CD4-positive, CD25-positive, alpha-beta regulatory T cell (primary cell): Measurements from ENCODE around the gene NR3C1. TPM values are rescaled to one million over a fixed set of nuclear protein-coding genes. Genes with fewer than 3 reads are reported as not detected.

Experiments
- ATAC-seq, 2 donors: fragments of 150-1000 bp; cut with Tn5 transposase; one replicate each; pipeline ENCODE4 v1.10.0; 2021; ENCODE audit warnings: low read depth in 2 of 2, moderate number of reproducible peaks in 2 of 2, moderate library complexity in 1 of 2
- DNase-seq, 3 donors: peaks; one replicate each; pipeline versions ENCODE4 v3.0.0 to v3.0.0-alpha.2; 2012 to 2022; ENCODE audit warnings: mixed read lengths in 1 of 3
- H3K27ac ChIP-seq: one replicate; pipeline ENCODE4 v1.7.0; 2013; ENCODE audit warnings: mild to moderate bottlenecking, low read length; ENCODE audit not compliant: insufficient read depth, poor library complexity, severe bottlenecking
- H3K27me3 ChIP-seq: one replicate; pipeline ENCODE4 v1.7.0; 2013; ENCODE audit warnings: low read length; ENCODE audit not compliant: control insufficient read depth, insufficient read depth
- H3K36me3 ChIP-seq: one replicate; pipeline ENCODE4 v1.7.0; 2013; ENCODE audit warnings: mild to moderate bottlenecking, low read length, moderate library complexity; ENCODE audit not compliant: control insufficient read depth, insufficient read depth
- H3K4me1 ChIP-seq: 2 replicates; pipeline ENCODE4 v1.7.0; 2013; ENCODE audit warnings: mild to moderate bottlenecking, low read length; ENCODE audit not compliant: insufficient read depth, control insufficient read depth, poor library complexity, severe bottlenecking
- H3K4me3 ChIP-seq: one replicate; pipeline ENCODE4 v1.7.0; 2013; ENCODE audit warnings: low read depth, mild to moderate bottlenecking, low read length, moderate library complexity
- H3K9me3 ChIP-seq, 2 experiments: 1 replicate in 1 of 2; 2 replicates in 1 of 2; pipeline ENCODE4 v1.7.0; 2013; ENCODE audit warnings: low read length in 2 of 2, mild to moderate bottlenecking in 1 of 2, moderate library complexity in 1 of 2; ENCODE audit not compliant: control insufficient read depth in 2 of 2
- H3K27ac Mint-ChIP-seq, 3 donors: one replicate each; pipeline ENCODE4 v1.8.0; 2020 to 2022; ENCODE audit warnings: mild to moderate bottlenecking in 3 of 3, mixed read lengths in 3 of 3, moderate library complexity in 2 of 3
- H3K27me3 Mint-ChIP-seq: one replicate; pipeline ENCODE4 v1.8.0; 2022; ENCODE audit warnings: mild to moderate bottlenecking, mixed read lengths
- H3K36me3 Mint-ChIP-seq: one replicate; pipeline ENCODE4 v1.8.0; 2020; ENCODE audit warnings: mixed read lengths
- H3K4me1 Mint-ChIP-seq, 4 donors: one replicate each; pipeline ENCODE4 v1.8.0; 2020 to 2022; ENCODE audit warnings: mixed read lengths in 4 of 4, mild to moderate bottlenecking in 1 of 4
- H3K4me3 Mint-ChIP-seq, 4 donors: one replicate each; pipeline ENCODE4 v1.8.0; 2020 to 2022; ENCODE audit warnings: mild to moderate bottlenecking in 4 of 4, mixed read lengths in 4 of 4, moderate library complexity in 3 of 4
- H3K9me3 Mint-ChIP-seq, 7 donors: one replicate each; pipeline ENCODE4 v1.8.0; 2020 to 2022; ENCODE audit warnings: mixed read lengths in 7 of 7, mild to moderate bottlenecking in 3 of 7, moderate library complexity in 2 of 7
- polyA plus RNA-seq, 4 donors: library from polyadenylated mRNA; unstranded; fragments of 300-500 nt; fragmentation: Illumina TruSeq; gene quantifications; one replicate each; pipeline ENCODE4 v1.2.3, GENCODE V29; 2021
- total RNA-seq: library from RNA; stranded (reverse); gene quantifications from one replicate; pipeline ENCODE4 v1.2.3, GENCODE V29; 2022

The NR3C1 gene
- total and polyA plus RNA-seq, 5 donors from 2014 or later, result 62.5 to 154 (median 75.1) TPM

DNA sequence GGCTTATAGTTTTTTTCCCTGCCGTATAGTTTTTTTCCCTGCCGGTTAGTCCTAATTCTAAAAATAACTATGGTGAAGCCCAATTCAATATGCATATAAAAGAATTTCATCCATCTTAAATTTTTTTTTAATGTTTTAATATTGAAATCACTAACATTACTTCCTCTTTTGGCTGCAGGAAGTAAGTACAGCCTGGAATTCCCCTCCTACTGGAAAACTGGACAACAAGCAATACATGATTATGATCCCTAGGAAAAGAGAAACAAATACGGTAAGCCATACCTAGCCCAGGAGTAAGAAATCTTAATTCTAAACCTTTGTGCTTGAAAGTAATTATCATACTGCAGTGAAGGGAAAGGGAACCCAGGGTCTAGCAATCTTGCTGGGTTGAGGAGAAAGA is 119.0 kb downstream of the NR3C1 start:
- H3K27ac Mint-ChIP-seq, result peak overlapping the region in 1 of 3 donors; percentile 52
- Histone ChIP-seq H3K27ac (no peak overlapping the region), H3K27me3 (no peaks in the 10 kb centered on the region), H3K4me3 (no peak overlapping the region), H3K36me3 (peaks cover 46% of the 10 kb centered on the region), H3K9me3 (peaks cover 0 to 6% of the 10 kb centered on the region in 2 experiments), H3K4me1 (no peaks in the 10 kb centered on the region)
- H3K4me3 Mint-ChIP-seq, result no peak overlapping the region
- peaks cover 57% of the 10 kb centered on the region for H3K36me3 Mint-ChIP-seq
- peaks cover 5 to 26% (median 8%) of the 10 kb centered on the region in 4 donors for H3K4me1 Mint-ChIP-seq
- H3K27me3 Mint-ChIP-seq, result no peaks in the 10 kb centered on the region
- ATAC-seq (no peak), DNase-seq (no peak)
- no peaks in the 10 kb centered on the region for H3K9me3 Mint-ChIP-seq

DNA sequence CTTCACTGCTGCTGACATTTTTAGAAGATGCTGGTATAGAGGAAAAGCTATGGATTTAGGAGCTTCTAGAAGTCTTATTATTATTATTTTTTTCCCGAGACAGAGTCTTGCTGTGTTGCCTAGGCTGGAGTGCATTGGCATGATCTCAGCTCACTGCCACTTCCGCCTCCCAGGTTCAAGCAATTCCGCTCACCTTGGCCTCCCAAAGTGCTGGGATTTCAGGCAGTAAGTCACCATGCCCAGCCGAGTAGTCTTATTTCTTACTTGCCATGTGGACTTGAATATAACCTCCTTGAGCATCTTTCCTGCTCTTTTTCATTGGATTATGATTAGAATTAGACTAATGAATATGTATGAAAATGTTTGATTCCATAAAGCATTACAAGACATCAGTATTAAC is 119.5 kb downstream of the NR3C1 start:
- Histone ChIP-seq H3K27ac (no peak overlapping the region), H3K36me3 (peaks cover 49% of the 10 kb centered on the region), H3K27me3 (no peaks in the 10 kb centered on the region), H3K4me1 (no peaks in the 10 kb centered on the region), H3K4me3 (no peak overlapping the region), H3K9me3 (peaks cover 0 to 6% of the 10 kb centered on the region in 2 experiments)
- Mint-ChIP-seq H3K27ac (no peak overlapping the region), H3K27me3 (no peaks in the 10 kb centered on the region), H3K36me3 (peaks cover 59% of the 10 kb centered on the region), H3K9me3 (no peaks in the 10 kb centered on the region), H3K4me3 (no peak overlapping the region), H3K4me1 (peaks cover 5 to 26% (median 8%) of the 10 kb centered on the region in 4 donors)
- DNase-seq, result no peak
- ATAC-seq, result no peak

DNA sequence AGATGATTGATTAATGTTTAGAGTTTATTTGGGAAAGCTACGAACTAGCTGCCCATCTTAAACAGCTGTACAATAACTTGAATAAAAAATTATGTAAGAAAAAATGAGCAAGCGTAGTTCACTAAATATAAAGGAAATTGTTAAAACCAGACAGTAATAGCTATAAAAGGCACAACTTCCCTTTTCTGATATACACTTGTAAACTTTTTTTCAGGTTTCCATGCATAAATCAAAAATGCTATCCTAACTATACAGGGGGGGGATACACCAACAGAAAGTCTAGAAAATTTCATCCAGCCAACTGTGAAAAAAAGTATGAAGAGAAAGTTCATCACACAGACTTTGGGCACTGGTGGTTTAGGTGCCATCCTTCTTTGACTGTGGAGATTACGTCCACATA is 122.3 kb downstream of the NR3C1 start:
- no peaks in the 10 kb centered on the region for H3K4me1 ChIP-seq
- Mint-ChIP-seq H3K9me3 (no peaks in the 10 kb centered on the region), H3K27me3 (no peaks in the 10 kb centered on the region), H3K27ac (no peak overlapping the region), H3K36me3 (peaks cover 61% of the 10 kb centered on the region), H3K4me3 (no peak overlapping the region), H3K4me1 (peaks cover under 1 to 19% (median 5%) of the 10 kb centered on the region in 4 donors)
- no peaks in the 10 kb centered on the region for H3K27me3 ChIP-seq
- peaks cover 0 to 6% of the 10 kb centered on the region in 2 experiments for H3K9me3 ChIP-seq
- H3K36me3 ChIP-seq, result peaks cover 53% of the 10 kb centered on the region
- no peak for ATAC-seq
- H3K27ac ChIP-seq, result no peak overlapping the region
- DNase-seq, result no peak
- no peak overlapping the region for H3K4me3 ChIP-seq

DNA sequence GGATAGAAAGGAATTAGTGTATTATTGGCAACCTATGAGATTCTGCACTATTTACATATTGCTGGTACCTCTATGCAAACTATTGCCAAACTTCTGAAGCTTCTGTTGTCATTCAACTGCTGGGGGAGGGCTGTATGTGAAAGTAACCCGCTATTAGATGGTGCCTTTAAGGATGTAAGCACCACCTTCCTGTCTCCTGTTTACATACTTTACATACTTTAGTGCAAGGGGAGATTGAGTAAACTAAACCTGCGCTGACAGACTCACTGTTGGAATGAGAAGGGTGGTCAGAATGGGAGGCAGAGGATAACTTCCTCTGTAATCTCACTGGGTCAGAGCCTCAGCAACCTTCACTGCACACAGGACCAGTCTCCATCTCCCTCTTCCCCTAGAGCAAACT is 123.8 kb downstream of the NR3C1 start:
- H3K4me1 ChIP-seq, result no peaks in the 10 kb centered on the region
- Mint-ChIP-seq H3K4me1 (peaks cover 5 to 16% (median 9%) of the 10 kb centered on the region in 4 donors), H3K4me3 (no peak overlapping the region), H3K9me3 (no peaks in the 10 kb centered on the region), H3K27ac (peak overlapping the region in 1 of 3 donors; percentile 55), H3K36me3 (peaks cover 53% of the 10 kb centered on the region), H3K27me3 (no peaks in the 10 kb centered on the region)
- H3K9me3 ChIP-seq, result peaks cover 0 to 6% of the 10 kb centered on the region in 2 experiments
- DNase-seq (peak in 1 of 3 donors; percentile 2), ATAC-seq (no peak)
- no peak overlapping the region for H3K4me3 ChIP-seq
- H3K27ac ChIP-seq, result no peak overlapping the region
- H3K27me3 ChIP-seq, result no peaks in the 10 kb centered on the region
- peaks cover 47% of the 10 kb centered on the region for H3K36me3 ChIP-seq

DNA sequence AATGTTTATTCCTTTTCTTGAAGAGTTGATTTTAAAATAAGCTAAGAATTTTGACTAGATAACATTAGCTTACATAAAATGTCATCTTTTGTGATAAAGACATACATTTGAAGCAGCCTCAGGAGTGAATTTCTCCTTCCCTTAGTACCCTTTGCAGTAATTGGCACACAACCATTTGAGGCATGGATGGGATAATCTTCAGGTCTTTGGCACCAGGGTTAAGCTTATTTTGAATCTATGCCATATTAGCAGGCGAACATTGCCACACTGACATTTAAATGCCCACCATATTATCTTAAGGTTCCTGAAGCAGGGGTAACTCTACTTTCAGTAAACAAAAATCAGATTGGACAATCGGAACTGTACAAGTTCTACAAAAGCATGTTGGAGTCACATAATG is 126.0 kb downstream of the NR3C1 start:
- ATAC-seq (no peak), DNase-seq (no peak)
- no peaks in the 10 kb centered on the region for H3K9me3 ChIP-seq
- no peak overlapping the region for H3K27ac ChIP-seq
- H3K36me3 ChIP-seq, result peaks cover 34% of the 10 kb centered on the region
- Mint-ChIP-seq H3K27ac (no peak overlapping the region), H3K27me3 (no peaks in the 10 kb centered on the region), H3K4me3 (no peak overlapping the region), H3K36me3 (peaks cover 39% of the 10 kb centered on the region), H3K9me3 (peaks cover 0 to 2% (median 0%) of the 10 kb centered on the region in 7 donors), H3K4me1 (peaks cover 5 to 11% (median 7%) of the 10 kb centered on the region in 4 donors)
- H3K27me3 ChIP-seq, result no peaks in the 10 kb centered on the region
- H3K4me3 ChIP-seq, result no peak overlapping the region
- no peaks in the 10 kb centered on the region for H3K4me1 ChIP-seq

DNA sequence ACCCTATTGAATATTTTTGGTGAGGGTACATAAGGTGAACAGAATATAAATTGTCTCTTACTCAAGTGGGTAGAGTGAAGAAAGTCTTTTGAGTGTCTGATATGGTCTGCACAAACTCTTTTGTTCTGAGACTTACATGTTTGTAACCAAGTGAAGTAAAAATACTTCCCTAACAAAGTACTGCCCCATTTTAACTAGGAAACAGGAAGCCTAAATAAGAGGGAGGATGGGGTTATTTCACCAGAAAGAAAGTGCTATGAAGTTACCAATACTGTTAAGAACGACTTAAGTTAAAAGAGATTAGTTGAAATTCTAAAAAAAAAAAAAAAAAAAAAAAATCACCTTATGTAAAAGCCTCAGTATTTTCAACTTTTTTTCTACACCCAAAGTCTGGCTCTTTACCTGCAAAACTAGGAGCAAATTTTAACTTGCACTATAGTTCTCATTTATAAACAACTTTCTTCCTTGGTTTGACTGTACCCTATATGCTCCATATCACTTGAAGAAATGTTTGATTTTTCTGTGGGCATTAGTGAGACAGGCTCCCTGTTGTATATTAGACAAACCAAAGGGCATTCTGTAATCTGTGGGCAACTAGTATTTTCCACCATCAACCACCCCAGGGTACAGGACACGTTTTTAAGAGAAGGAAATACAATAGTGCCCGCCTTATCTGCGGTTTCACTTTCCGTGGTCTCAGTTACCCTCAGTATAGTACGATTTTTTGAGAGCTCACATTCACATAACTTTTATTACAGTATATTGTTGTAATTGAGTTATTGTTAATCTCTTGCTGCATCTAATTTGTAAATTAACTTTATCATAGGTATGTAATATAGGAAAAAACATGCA is 127.7 kb downstream of the NR3C1 start:
- Mint-ChIP-seq H3K4me3 (no peak overlapping the region), H3K36me3 (peaks cover 28% of the 10 kb centered on the region), H3K27ac (peak overlapping the region in 1 of 3 donors; percentile 56), H3K9me3 (peaks cover 0 to 2% (median 0%) of the 10 kb centered on the region in 7 donors), H3K27me3 (no peaks in the 10 kb centered on the region), H3K4me1 (peaks cover 5 to 10% (median 7%) of the 10 kb centered on the region in 4 donors)
- Histone ChIP-seq H3K36me3 (peaks cover 20% of the 10 kb centered on the region), H3K27ac (no peak overlapping the region), H3K4me3 (no peak overlapping the region), H3K4me1 (no peaks in the 10 kb centered on the region), H3K27me3 (no peaks in the 10 kb centered on the region), H3K9me3 (no peaks in the 10 kb centered on the region)
- ATAC-seq (no peak), DNase-seq (peak in 1 of 3 donors; percentile 10)

DNA sequence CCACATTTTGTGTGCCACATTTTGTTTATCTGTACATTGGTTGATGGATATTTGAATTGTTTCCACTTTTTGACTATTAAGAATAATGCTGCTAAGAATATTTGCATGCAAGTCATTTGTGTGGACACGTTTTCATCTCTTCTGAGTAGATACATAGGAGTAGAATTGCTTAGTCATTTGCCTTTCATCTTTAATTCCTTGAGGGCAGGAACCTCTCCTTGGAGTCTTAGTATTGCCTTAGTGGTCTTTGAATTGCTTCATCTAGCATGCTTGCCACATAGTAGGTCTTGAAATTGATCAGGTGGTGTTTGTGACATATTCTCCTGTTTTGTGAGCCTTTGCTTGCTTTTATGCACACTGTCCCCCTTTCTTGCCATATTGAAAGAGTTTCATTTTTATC is 128.5 kb downstream of the NR3C1 start:
- no peaks in the 10 kb centered on the region for H3K27me3 ChIP-seq
- Mint-ChIP-seq H3K4me3 (no peak overlapping the region), H3K4me1 (peaks cover 3 to 8% (median 5%) of the 10 kb centered on the region in 4 donors), H3K36me3 (peaks cover 22% of the 10 kb centered on the region), H3K27ac (no peak overlapping the region), H3K27me3 (no peaks in the 10 kb centered on the region), H3K9me3 (peaks cover 0 to 3% (median 0%) of the 10 kb centered on the region in 7 donors)
- H3K27ac ChIP-seq, result no peak overlapping the region
- H3K9me3 ChIP-seq, result no peaks in the 10 kb centered on the region
- no peak for DNase-seq
- peaks cover 13% of the 10 kb centered on the region for H3K36me3 ChIP-seq
- no peak for ATAC-seq
- H3K4me1 ChIP-seq, result no peaks in the 10 kb centered on the region
- H3K4me3 ChIP-seq, result no peak overlapping the region
